NK-92 (cell line): ENCODE measurements around the gene RASGRP4.
"Not testable (repeated sequence)": the region's sequence is repeated elsewhere in the genome, so short reads cannot be mapped to it uniquely, and the experiment has no call there.

ENCODE experiments used
- DNase-seq: peaks from one replicate; lab custom pipeline; 2025; ENCODE audit not compliant: unreplicated experiment; lab: John Stamatoyannopoulos, UW

Gene RASGRP4

GRCh38 chr19:38425810-38426466 lies at the start of gene RASGRP4:
TSS of gene RASGRP4 (minus strand) at chr19:38426219. CDS start at chr19:38426091, 128 bp downstream.
- DNase-seq: no peak

GRCh38 chr19:38475176-38475575 lies 49.2 kb upstream of the RASGRP4 start:
- no peak for DNase-seq

GRCh38 chr19:38473201-38473600 lies 47.2 kb upstream of the RASGRP4 start:
- DNase-seq: no peak

GRCh38 chr19:38472725-38473124 lies 46.7 kb upstream of the RASGRP4 start:
- DNase-seq: not testable (repeated sequence)

GRCh38 chr19:38470788-38471480 lies 44.9 kb upstream of the RASGRP4 start:
- DNase-seq: no peak

- DNase-seq: no peak
Measured at GRCh38 chr19:38469151-38469550, 43.1 kb upstream of the RASGRP4 start.

GRCh38 chr19:38467541-38468525 lies 41.8 kb upstream of the RASGRP4 start:
- DNase-seq: no peak

GRCh38 chr19:38466050-38466449 lies 40.0 kb upstream of the RASGRP4 start:
- no peak for DNase-seq

- DNase-seq: no peak
Measured at GRCh38 chr19:38464421-38465082, 38.5 kb upstream of the RASGRP4 start.

GRCh38 chr19:38463365-38463764 lies 37.3 kb upstream of the RASGRP4 start:
- no peak for DNase-seq

- DNase-seq: no peak
Measured at GRCh38 chr19:38458991-38459390, 33.0 kb upstream of the RASGRP4 start.

- DNase-seq: no peak
Measured at GRCh38 chr19:38457690-38458405, 31.8 kb upstream of the RASGRP4 start.

- no peak for DNase-seq
Measured at GRCh38 chr19:38457202-38457601, 31.2 kb upstream of the RASGRP4 start.

GRCh38 chr19:38455031-38455430 lies 29.0 kb upstream of the RASGRP4 start:
- no peak for DNase-seq

GRCh38 chr19:38453596-38453995 lies 27.6 kb upstream of the RASGRP4 start:
- DNase-seq: no peak

- no peak for DNase-seq
Measured at GRCh38 chr19:38452430-38453366, 26.7 kb upstream of the RASGRP4 start.

GRCh38 chr19:38451629-38452028 lies 25.6 kb upstream of the RASGRP4 start:
- DNase-seq: no peak

GRCh38 chr19:38451036-38451435 lies 25.0 kb upstream of the RASGRP4 start:
- DNase-seq: no peak

- no peak for DNase-seq
Measured at GRCh38 chr19:38449518-38449917, 23.5 kb upstream of the RASGRP4 start.
